Left lobe of liver (tissue), 2 donors: ENCODE data around the gene NCAPG2. TPM values are rescaled to one million over a fixed set of nuclear protein-coding genes. Genes with fewer than 3 reads are reported as not detected.
"Not testable (repeated sequence)": the region's sequence is repeated elsewhere in the genome, so short reads cannot be mapped to it uniquely, and the experiment has no call there.

Experiments used
- ATAC-seq: fragments of 200-7000 bp; cut with Tn5 transposase; one replicate; pipeline ENCODE4 v1.9.1; 2020; ENCODE audit warnings: mild to moderate bottlenecking, moderate library complexity
- DNase-seq: peaks from one replicate; pipeline ENCODE4 v3.0.0-alpha.2; 2020; ENCODE audit warnings: low spot score
- total RNA-seq: library from RNA; stranded (reverse); gene quantifications from one replicate; pipeline ENCODE4 v1.2.1, GENCODE V29; 2021
- donor health status: DM: no; HTN: no; CAD: no; lungs with moderate emphysema.
- donor health status: DM: no; HTN: yes; CAD: no.

NCAPG2 gene
- total RNA-seq, 1 donor from 2014 or later, result 4.0 TPM

DNA sequence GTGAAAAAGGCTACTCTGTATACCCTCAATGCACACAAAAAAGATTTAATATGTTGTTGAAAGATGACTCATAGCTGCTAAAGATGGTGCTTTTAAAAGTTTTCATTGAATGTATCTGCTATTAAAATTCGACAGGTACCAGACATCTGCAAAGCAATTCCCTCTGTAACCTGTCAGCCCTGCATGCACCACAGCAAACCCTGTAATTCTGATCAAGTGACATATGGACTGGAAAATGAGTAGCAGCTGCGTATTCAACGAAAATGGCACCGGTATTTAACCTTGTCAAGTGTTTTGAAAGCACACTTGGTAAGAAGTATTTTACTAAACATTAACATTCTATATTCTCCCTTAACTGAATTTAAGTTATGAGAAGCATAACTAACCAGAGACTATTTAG lies 58.8 kb downstream of the NCAPG2 start:
- ATAC-seq (no peak), DNase-seq (no peak)

DNA sequence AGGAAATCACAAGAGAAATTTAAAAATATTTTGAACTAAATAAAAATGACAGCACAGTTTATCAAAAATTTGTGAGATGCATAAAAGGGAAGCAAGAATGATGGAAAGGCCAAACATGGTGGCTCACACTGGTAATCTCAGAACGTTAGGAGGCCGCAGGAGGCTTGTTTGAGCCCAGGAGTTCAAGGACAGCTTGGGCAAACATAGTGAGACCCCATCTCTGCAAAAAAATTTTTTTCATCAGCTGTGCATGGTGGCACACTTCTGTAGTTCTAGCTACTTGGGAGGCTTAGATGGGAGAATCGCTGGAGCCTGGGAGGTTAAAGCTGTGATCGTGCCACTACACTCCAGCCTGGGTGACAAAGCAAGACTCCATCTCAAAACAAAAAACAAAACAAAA lies 62.5 kb downstream of the NCAPG2 start:
- DNase-seq (no peak), ATAC-seq (no peak)

DNA sequence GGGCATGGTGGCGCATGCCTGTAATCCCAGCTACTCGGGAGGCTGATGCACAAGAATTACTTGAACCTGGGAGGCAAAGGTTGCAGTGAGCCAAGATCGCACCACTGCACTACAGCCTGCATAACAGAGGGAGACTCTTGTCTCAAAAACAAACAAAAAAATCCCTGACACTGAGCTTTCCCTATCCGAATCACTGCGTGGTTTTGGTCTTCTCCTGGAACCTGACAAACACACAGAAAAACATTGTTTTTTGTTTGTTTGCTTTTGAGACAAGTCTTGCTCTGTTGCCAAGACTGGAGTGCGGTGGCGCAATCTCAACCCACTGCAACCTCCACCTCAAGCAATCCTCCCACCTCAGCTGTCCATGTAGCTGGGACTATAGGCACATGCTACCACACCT lies 66.6 kb downstream of the NCAPG2 start:
- ATAC-seq (peak; percentile 50), DNase-seq (peak; percentile 48)

DNA sequence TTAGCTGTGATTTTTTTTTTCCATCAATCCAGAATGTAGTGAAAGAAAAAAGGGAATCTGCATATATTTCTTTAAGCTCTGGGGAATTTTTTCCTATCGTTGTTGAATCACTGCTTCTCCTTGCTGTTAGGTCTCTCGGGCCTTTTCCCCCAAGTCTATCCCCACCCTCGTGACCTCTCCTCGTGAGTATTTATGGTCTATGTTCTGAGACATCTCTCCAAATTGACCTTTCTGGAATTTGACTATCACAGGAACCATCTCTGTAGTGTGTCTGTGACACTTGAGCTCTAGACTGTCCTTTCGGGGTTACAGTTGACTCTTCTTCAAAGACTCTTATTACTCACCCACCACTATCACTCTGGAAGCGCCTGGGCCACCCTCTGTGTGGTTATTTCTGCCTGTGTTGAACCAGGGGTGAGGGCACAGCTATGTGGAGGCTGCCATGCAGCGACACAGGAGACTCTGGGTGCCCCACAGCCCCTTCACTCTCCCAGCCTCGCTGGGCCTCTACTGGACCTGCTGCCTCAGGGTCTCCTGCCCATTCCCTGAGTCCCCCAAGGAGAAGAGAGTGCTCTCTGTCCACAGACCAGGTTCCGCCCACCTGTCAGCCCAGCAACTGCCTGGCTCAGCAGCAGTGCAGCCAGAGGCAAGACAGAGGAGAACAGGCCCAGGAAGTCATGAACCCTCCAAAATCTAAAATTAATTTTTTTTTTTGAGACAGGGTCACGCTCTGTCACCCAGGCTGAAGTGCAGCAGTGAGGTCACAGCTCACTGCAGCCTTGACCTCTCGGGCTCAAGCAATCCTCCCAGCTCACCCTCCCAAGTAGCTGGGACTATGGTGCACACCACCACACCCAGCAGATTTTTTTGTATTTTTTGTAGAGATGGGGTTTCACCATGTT lies 71.3 kb downstream of the NCAPG2 start:
- no peak for ATAC-seq
- DNase-seq, result no peak

DNA sequence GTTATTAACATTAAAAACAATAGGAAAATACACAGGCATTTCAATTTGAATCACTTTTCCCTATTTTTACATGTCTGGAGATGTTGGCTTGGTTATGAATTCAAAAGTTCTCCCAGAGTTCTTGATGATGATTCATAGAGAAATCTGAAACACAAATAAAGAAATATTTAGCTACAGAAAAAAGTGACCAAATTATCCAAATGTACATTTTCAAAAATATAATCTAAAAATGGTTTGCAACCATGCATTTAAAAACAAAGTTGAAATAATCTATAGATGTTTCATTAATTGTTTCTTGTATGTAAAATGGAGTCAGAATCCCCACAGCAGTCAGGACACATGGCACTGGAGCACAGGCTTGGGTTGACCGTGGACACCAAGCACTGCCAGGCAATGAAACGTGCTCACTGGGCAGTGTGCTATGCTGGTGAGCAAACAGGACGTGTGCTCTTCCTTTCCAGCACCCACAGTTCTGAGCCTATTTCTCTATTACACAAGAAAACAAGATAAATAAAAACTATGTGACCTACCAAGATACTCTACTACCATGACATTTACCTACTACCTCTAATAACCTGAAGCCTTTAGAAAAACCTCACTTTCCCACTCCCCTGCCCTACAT lies 72.9 kb downstream of the NCAPG2 start:
- peak; percentile 67 for DNase-seq
- ATAC-seq, result peak; percentile 99

DNA sequence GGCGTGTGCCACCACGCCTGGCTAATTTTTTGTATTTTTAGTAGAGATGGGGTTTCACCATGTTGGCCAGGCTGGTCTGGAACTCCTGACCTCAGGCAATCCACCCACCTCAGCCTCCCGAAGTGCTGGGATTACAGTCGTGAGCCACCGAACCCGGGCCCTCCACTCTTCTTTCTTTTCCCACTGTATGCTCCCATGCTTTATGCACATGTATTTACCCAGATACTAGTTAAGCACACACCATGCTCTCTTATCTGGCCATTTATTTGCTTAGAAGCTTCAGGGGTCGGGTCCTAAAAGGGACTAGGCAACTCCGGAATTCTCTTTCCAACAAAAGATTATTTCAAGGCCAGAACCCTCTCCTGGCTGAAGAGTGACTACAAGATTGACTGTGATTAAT lies 78.3 kb downstream of the NCAPG2 start:
- DNase-seq, ATAC-seq: not testable (repeated sequence)

- DNase-seq (no peak), ATAC-seq (no peak)
Measured at GRCh38 chr7:158623241-158623640, 81.4 kb downstream of the NCAPG2 start.

DNA sequence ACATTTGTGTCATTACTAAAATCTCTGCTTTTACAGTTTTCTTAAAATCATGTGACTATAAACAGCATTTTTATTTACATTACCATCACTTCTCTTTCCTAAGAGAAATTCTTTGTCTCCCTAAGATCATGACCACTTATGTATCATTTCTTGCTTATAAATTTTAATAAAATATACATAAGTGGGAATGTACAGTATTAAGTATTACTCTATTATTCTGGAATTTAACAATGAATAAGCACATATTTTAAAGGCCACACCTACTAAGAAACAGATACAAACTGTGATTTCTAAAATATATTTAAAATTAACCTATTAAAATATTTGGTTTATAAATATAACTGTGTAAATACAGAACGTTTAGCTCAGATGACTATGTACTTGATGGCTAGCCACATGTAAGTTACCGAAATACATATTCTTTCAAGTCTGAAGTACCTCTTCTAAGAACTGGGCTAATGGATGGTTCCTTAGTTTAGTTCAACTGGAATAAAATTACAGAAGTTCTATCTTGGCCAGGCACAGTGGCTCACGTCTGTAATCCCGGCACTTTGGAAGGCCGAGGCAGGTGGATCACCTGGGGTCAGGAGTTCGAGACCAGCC lies 83.7 kb downstream of the NCAPG2 start:
- DNase-seq, result no peak
- no peak for ATAC-seq

- DNase-seq (no peak), ATAC-seq (no peak)
Measured at GRCh38 chr7:158620418-158620817, 84.2 kb downstream of the NCAPG2 start.

DNA sequence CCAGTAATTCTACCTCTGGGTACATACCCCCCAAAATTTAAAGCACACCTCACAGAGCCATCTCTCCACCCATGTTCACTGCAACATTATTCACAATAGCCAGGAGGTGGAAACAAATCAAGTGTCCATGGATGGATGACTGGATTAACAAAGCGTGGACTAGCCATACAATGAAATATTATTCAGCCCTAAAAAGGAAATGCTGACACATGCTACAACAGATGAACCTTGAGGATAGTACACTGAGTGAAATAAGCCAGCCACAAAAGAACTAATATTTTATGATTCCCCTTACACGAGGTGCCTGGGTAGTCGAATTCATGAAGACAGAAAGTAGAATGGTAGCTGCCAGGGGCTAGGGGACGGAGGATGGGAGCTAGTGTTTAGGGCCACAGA lies 85.9 kb downstream of the NCAPG2 start:
- ATAC-seq (no peak), DNase-seq (no peak)

DNA sequence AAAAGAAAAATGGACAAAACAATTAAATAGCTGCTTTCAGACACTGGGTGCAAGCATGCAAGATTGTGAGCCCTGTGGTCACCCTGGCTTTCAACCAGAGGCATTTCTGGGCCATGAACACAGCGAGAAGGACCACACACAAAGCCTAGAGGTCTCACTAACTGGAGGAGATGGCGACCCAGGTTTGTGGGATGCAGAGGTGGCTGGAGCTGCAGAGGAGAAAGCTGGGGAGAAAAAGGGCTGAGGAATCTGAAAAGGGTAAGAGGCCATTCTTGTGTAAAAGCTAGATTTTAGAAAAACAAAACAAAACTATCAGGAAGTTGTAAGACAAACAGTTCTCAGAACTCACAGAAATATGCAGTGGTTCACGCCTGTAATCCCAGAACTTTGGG lies 86.9 kb downstream of the NCAPG2 start:
- ATAC-seq (no peak), DNase-seq (no peak)

DNA sequence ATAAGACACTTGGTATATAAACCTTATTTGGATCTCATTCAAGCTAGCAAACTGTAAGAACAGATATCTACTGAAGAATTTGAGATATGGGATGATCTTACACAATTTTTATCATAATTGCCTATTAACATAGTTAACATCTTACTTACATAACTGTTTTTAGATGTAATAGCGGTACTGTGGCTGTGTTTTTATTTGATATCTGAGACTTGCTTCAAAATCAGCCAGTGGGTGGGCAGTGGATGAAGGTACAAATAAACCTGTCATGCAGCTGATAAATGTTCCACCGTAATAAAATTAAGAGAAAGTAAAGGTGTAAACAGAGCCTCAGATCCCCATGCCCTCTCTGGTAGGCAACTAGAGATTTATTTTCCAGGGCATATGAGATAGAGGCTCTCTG lies 88.6 kb downstream of the NCAPG2 start:
- DNase-seq (no peak), ATAC-seq (no peak)

GRCh38 chr7:158614700-158615099 lies 89.9 kb downstream of the NCAPG2 start:
- no peak for DNase-seq

DNA sequence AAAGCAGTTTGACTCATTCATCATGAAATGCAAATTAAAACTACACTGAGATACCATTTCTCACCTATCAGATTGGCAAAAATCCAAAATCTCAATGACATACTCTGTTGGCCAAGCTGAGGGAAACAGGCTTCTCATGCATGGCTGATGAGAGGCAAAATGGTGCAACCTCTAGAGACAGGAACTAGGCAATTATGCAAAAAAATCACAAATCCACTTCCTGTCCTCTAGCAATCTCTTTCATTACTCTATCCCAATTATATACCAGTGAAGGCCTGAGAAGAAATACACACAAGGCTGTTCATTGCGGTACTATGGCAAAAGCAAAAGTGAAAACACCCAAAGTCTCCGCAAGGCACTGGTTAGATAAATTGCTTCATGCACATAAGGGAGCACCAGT lies 91.1 kb downstream of the NCAPG2 start:
- DNase-seq, result no peak
- ATAC-seq, result no peak

More at GRCh38 chr7:158614700-158615099, 89.9 kb downstream of the NCAPG2 start:
- ATAC-seq, result no peak

DNA sequence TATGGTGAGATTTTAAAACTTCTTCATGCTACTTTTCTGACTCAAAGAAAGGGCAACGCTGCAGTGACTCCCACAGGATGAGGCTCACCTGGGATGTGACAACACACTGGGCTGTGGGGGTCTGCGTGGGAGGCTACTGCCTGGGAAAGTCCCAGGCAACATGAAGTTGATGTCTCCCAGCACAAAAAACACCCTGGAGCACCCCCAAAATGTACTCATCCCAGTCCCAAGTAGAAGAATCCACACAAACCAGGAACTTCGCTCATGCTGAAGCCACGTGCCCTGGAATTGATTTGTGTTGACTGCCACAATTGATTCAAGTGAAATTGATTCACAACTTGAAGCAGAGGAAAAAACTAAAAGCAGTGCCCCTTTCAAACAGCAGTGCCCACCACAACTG lies 92.1 kb downstream of the NCAPG2 start:
- ATAC-seq (no peak), DNase-seq (no peak)

GRCh38 chr7:158611541-158611940 lies 93.1 kb downstream of the NCAPG2 start:
- ATAC-seq, result no peak
- DNase-seq, result no peak

DNA sequence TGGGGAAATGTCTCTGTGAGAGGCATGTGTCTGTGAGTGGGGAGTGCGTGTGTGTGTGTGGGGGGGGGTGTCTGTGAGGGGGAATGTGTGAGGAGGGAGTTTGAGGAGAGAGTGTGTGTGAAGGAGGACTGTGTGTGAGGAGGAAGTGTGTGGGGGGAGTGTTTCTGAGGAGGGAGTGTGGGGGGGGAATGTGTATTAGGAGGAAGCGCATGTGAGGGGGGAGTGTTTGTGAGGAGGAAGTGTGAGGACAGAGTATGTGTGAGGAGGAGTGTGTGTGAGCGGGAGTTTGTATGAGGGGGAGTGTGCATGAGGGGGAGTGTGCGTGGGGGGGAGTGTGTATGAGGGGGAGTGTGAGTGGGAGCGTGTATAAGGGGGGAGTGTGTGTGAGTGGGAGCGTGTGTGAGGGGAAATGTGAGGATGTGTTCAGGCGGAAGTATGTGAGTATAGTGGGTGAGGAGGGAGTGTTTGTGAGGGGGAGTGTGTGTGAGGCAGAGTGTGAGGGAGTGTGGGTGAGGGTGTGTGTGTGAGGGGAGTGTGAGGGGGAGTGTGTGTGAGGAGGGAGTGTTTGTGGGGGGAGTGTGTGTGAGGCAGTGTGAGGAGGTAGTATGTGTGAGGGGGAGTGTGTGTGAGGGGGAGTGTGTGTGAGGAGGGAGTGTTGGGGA lies 95.2 kb downstream of the NCAPG2 start:
- no peak for DNase-seq
- ATAC-seq, result no peak

GRCh38 chr7:158607563-158607962 lies 97.0 kb downstream of the NCAPG2 start:
- DNase-seq, result no peak
- no peak for ATAC-seq

DNA sequence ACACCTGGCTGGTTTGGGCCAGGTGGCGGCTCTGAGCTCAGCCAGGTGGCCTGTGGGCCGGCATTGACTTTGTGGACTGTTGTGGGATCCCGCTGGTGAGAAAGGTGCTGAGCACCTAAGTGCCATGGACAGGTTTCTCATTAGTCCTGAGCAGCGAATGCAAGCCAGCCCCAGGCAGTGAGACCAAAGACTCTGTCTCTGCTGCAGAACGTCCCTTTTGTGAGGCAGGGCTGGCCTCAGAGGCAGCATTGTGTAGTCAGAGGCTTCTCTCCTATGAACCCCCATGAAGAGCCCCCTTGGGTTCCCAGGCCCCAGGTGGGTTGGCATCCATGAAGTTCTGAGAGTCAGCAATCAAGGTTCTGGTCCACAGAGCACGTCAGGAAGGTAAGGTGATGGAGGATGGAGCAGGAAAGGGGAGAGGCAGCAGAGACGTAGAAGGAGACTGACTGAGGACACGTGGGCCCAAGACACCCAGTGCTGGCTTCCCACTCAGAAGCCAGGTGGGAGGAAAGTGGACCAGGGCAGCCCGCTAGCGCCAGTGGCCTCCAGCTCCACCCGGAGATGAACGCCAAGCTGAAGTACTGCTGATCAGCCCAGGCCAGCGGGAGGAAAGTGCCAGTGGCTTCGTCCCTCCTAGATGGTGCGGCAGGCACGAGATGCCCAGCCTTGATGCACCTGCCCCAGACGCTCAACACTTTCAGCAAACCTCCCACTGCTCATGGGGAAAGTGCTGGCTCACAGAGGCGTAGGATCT lies 97.8 kb downstream of the NCAPG2 start:
- DNase-seq (no peak), ATAC-seq (no peak)

DNA sequence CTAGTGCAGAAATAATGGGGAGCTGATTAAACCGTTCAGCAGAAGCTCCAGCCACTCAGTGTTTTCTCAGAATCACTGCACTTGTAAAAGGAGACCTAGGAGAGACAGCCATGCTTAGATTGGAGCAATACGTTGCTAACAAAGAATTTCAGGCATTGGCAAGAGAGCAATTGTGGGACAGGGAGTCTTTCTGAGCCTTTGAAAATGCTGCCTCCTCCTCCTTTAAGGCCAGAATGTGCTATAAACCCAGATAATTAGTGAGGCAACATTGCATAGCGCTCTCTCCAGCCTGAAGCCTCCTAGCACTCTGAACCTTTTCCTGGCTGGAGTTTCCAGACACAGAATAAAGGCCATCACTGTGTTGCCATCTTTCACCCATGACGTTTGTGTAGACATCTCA lies 98.5 kb downstream of the NCAPG2 start:
- ATAC-seq (no peak), DNase-seq (no peak)
